ENCODE data around the gene BANP.

BANP gene

GRCh38 chr16:87954826-87955225, 3.6 kb downstream of the BANP start:
- Histone ChIP-seq H3K36me3 (ENCODE audit: insufficient read depth, low read length) (peaks cover 22% of the 10 kb centered on the region), H3K4me1 (ENCODE audit: control insufficient read depth, insufficient read depth, low read length) (peaks cover 45% of the 10 kb centered on the region), H3K27me3 (ENCODE audit: control insufficient read depth, insufficient read depth, low read length) (no peaks in the 10 kb centered on the region), H3K4me2 (ENCODE audit: low read length) (no peak overlapping the region), H3K4me3 (ENCODE audit: low read length) (no peak overlapping the region), H3K9ac (ENCODE audit: low read depth, low read length) (no peak overlapping the region), H3K9me3 (replicated peaks; ENCODE audit: low read length) (no peaks in the 10 kb centered on the region)

- Histone ChIP-seq H3K4me3 (ENCODE audit: low read length) (no peak overlapping the region), H3K4me2 (ENCODE audit: low read length) (no peak overlapping the region), H3K4me1 (ENCODE audit: control insufficient read depth, insufficient read depth, low read length) (peaks cover 45% of the 10 kb centered on the region), H3K9ac (ENCODE audit: low read depth, low read length) (no peak overlapping the region), H3K36me3 (ENCODE audit: insufficient read depth, low read length) (peaks cover 22% of the 10 kb centered on the region), H3K9me3 (replicated peaks; ENCODE audit: low read length) (no peaks in the 10 kb centered on the region), H3K27me3 (ENCODE audit: control insufficient read depth, insufficient read depth, low read length) (no peaks in the 10 kb centered on the region)
Observed at GRCh38 chr16:87955302-87956097, 4.3 kb downstream of the BANP start.

GRCh38 chr16:87956098-87956364, 4.8 kb downstream of the BANP start:
- Histone ChIP-seq H3K9ac (ENCODE audit: low read depth, low read length) (no peak overlapping the region), H3K4me2 (ENCODE audit: low read length) (no peak overlapping the region), H3K4me3 (ENCODE audit: low read length) (no peak overlapping the region), H3K36me3 (ENCODE audit: insufficient read depth, low read length) (peaks cover 22% of the 10 kb centered on the region), H3K9me3 (replicated peaks; ENCODE audit: low read length) (no peaks in the 10 kb centered on the region), H3K27me3 (ENCODE audit: control insufficient read depth, insufficient read depth, low read length) (no peaks in the 10 kb centered on the region), H3K4me1 (ENCODE audit: control insufficient read depth, insufficient read depth, low read length) (peaks cover 45% of the 10 kb centered on the region)

GRCh38 chr16:87956365-87957231, 5.4 kb downstream of the BANP start:
- peaks cover 22% of the 10 kb centered on the region for H3K36me3 ChIP-seq (ENCODE audit: insufficient read depth, low read length)
- H3K27me3 ChIP-seq (ENCODE audit: control insufficient read depth, insufficient read depth, low read length): no peaks in the 10 kb centered on the region
- H3K4me3 ChIP-seq (ENCODE audit: low read length): no peak overlapping the region
- H3K4me1 ChIP-seq (ENCODE audit: control insufficient read depth, insufficient read depth, low read length): peaks cover 45% of the 10 kb centered on the region
- no peak overlapping the region for H3K4me2 ChIP-seq (ENCODE audit: low read length)
- no peak overlapping the region for H3K9ac ChIP-seq (ENCODE audit: low read depth, low read length)
- no peaks in the 10 kb centered on the region for H3K9me3 ChIP-seq (replicated peaks; ENCODE audit: low read length)

GRCh38 chr16:87957296-87958094, 6.3 kb downstream of the BANP start:
- Histone ChIP-seq H3K27me3 (ENCODE audit: control insufficient read depth, insufficient read depth, low read length) (no peaks in the 10 kb centered on the region), H3K9me3 (replicated peaks; ENCODE audit: low read length) (no peaks in the 10 kb centered on the region), H3K4me3 (ENCODE audit: low read length) (no peak overlapping the region), H3K4me2 (ENCODE audit: low read length) (no peak overlapping the region), H3K4me1 (ENCODE audit: control insufficient read depth, insufficient read depth, low read length) (peaks cover 39% of the 10 kb centered on the region), H3K36me3 (ENCODE audit: insufficient read depth, low read length) (peaks cover 22% of the 10 kb centered on the region), H3K9ac (ENCODE audit: low read depth, low read length) (no peak overlapping the region)

- no peaks in the 10 kb centered on the region for H3K9me3 ChIP-seq (replicated peaks; ENCODE audit: low read length)
- no peak overlapping the region for H3K4me2 ChIP-seq (ENCODE audit: low read length)
- peaks cover 22% of the 10 kb centered on the region for H3K36me3 ChIP-seq (ENCODE audit: insufficient read depth, low read length)
- H3K27me3 ChIP-seq (ENCODE audit: control insufficient read depth, insufficient read depth, low read length): no peaks in the 10 kb centered on the region
- H3K4me1 ChIP-seq (ENCODE audit: control insufficient read depth, insufficient read depth, low read length): peaks cover 38% of the 10 kb centered on the region
- H3K4me3 ChIP-seq (ENCODE audit: low read length): no peak overlapping the region
- H3K9ac ChIP-seq (ENCODE audit: low read depth, low read length): no peak overlapping the region
Observed at GRCh38 chr16:87958632-87959031, 7.4 kb downstream of the BANP start.

- no peak overlapping the region for H3K4me3 ChIP-seq (ENCODE audit: low read length)
- H3K4me1 ChIP-seq (ENCODE audit: control insufficient read depth, insufficient read depth, low read length): peaks cover 38% of the 10 kb centered on the region
- no peaks in the 10 kb centered on the region for H3K9me3 ChIP-seq (replicated peaks; ENCODE audit: low read length)
- H3K4me2 ChIP-seq (ENCODE audit: low read length): no peak overlapping the region
- no peak overlapping the region for H3K9ac ChIP-seq (ENCODE audit: low read depth, low read length)
- H3K27me3 ChIP-seq (ENCODE audit: control insufficient read depth, insufficient read depth, low read length): no peaks in the 10 kb centered on the region
- H3K36me3 ChIP-seq (ENCODE audit: insufficient read depth, low read length): peaks cover 19% of the 10 kb centered on the region
Observed at GRCh38 chr16:87959391-87959990, 8.3 kb downstream of the BANP start.

GRCh38 chr16:87960296-87960695, 9.1 kb downstream of the BANP start:
- no peaks in the 10 kb centered on the region for H3K27me3 ChIP-seq (ENCODE audit: control insufficient read depth, insufficient read depth, low read length)
- H3K4me1 ChIP-seq (ENCODE audit: control insufficient read depth, insufficient read depth, low read length): peaks cover 31% of the 10 kb centered on the region
- H3K9ac ChIP-seq (ENCODE audit: low read depth, low read length): no peak overlapping the region
- peaks cover 14% of the 10 kb centered on the region for H3K36me3 ChIP-seq (ENCODE audit: insufficient read depth, low read length)
- no peak overlapping the region for H3K4me3 ChIP-seq (ENCODE audit: low read length)
- no peaks in the 10 kb centered on the region for H3K9me3 ChIP-seq (replicated peaks; ENCODE audit: low read length)
- no peak overlapping the region for H3K4me2 ChIP-seq (ENCODE audit: low read length)

GRCh38 chr16:87960852-87961251, 9.6 kb downstream of the BANP start:
- no peak overlapping the region for H3K9ac ChIP-seq (ENCODE audit: low read depth, low read length)
- H3K4me2 ChIP-seq (ENCODE audit: low read length): no peak overlapping the region
- H3K4me1 ChIP-seq (ENCODE audit: control insufficient read depth, insufficient read depth, low read length): peaks cover 26% of the 10 kb centered on the region
- no peaks in the 10 kb centered on the region for H3K27me3 ChIP-seq (ENCODE audit: control insufficient read depth, insufficient read depth, low read length)
- peaks cover 8% of the 10 kb centered on the region for H3K36me3 ChIP-seq (ENCODE audit: insufficient read depth, low read length)
- H3K9me3 ChIP-seq (replicated peaks; ENCODE audit: low read length): no peaks in the 10 kb centered on the region
- no peak overlapping the region for H3K4me3 ChIP-seq (ENCODE audit: low read length)

GRCh38 chr16:87961623-87962022, 10.4 kb downstream of the BANP start:
- Histone ChIP-seq H3K4me1 (ENCODE audit: control insufficient read depth, insufficient read depth, low read length) (peaks cover 26% of the 10 kb centered on the region), H3K9ac (ENCODE audit: low read depth, low read length) (no peak overlapping the region), H3K9me3 (replicated peaks; ENCODE audit: low read length) (no peaks in the 10 kb centered on the region), H3K4me2 (ENCODE audit: low read length) (no peak overlapping the region), H3K4me3 (ENCODE audit: low read length) (no peak overlapping the region), H3K36me3 (ENCODE audit: insufficient read depth, low read length) (peaks cover 6% of the 10 kb centered on the region), H3K27me3 (ENCODE audit: control insufficient read depth, insufficient read depth, low read length) (no peaks in the 10 kb centered on the region)

GRCh38 chr16:87963400-87963799, 12.2 kb downstream of the BANP start:
- peaks cover 29% of the 10 kb centered on the region for H3K4me1 ChIP-seq (ENCODE audit: control insufficient read depth, insufficient read depth, low read length)
- peak overlapping the region; percentile 22 for H3K4me2 ChIP-seq (ENCODE audit: low read length)
- no peak overlapping the region for H3K4me3 ChIP-seq (ENCODE audit: low read length)
- no peaks in the 10 kb centered on the region for H3K36me3 ChIP-seq (ENCODE audit: insufficient read depth, low read length)
- no peaks in the 10 kb centered on the region for H3K27me3 ChIP-seq (ENCODE audit: control insufficient read depth, insufficient read depth, low read length)
- peak overlapping the region; percentile 2 for H3K9ac ChIP-seq (ENCODE audit: low read depth, low read length)
- no peaks in the 10 kb centered on the region for H3K9me3 ChIP-seq (replicated peaks; ENCODE audit: low read length)
